Muscle of leg (tissue), 11 donors: ENCODE data around the gene TMEM273. TPM values are rescaled to one million over a fixed set of nuclear protein-coding genes. Genes with fewer than 3 reads are reported as not detected.

ENCODE experiments used
- DNase-seq: peaks from one replicate; pipeline ENCODE4 v3.0.0; 2013
- H3K27ac ChIP-seq: one replicate; pipeline ENCODE4 v1.5.1; 2013; ENCODE audit warnings: mild to moderate bottlenecking, low read length, control low read depth
- H3K27me3 ChIP-seq: one replicate; pipeline ENCODE4 v1.6.1; 2013; ENCODE audit warnings: low read length; ENCODE audit not compliant: control insufficient read depth, insufficient read depth
- H3K36me3 ChIP-seq: one replicate; pipeline ENCODE4 v1.6.1; 2013; ENCODE audit warnings: low read length; ENCODE audit not compliant: control insufficient read depth, insufficient read depth
- H3K4me1 ChIP-seq: one replicate; pipeline ENCODE4 v1.6.1; 2013; ENCODE audit warnings: low read length; ENCODE audit not compliant: control insufficient read depth, insufficient read depth
- H3K4me3 ChIP-seq: one replicate; pipeline ENCODE4 v1.5.1; 2013; ENCODE audit warnings: low read length, control low read depth
- H3K9me3 ChIP-seq: replicated peaks from 2 replicates; pipeline ENCODE4 v1.6.1; 2013; ENCODE audit warnings: low read depth, low read length; ENCODE audit not compliant: control insufficient read depth
- WGBS: methylation state at CpG from one replicate; pipeline ENCODE4 v1.1.5; 2013; ENCODE audit warnings: missing lambda C conversion rate; ENCODE audit not compliant: insufficient coverage; 5-methylcytosine and 5-hydroxymethylcytosine counted together
- polyA plus RNA-seq, 8 donors: library from polyadenylated mRNA; unstranded; fragments of 120-200 nt; gene quantifications; one replicate each; pipeline versions ENCODE4 v1.2.1 to v1.2.3, GENCODE V29; 2013; ENCODE audit warnings: inconsistent platforms in 1 of 8, low replicate concordance in 1 of 8; ENCODE audit not compliant: insufficient read length in 8 of 8, insufficient read depth in 1 of 8
- total RNA-seq: library from RNA; stranded (reverse); fragments of 120-200 nt; gene quantifications from one replicate; pipeline ENCODE4 v1.2.4, GENCODE V29; 2013

TMEM273 gene
- total and polyA plus RNA-seq, 9 donors = 3.9 to 9.5 (median 5.6) TPM

GRCh38 chr10:49118430-49119074 is 69.6 kb downstream of the TMEM273 start:
- peaks cover 2% of the 10 kb centered on the region for H3K36me3 ChIP-seq
- 45% methylated on average over 3 of the region's 6 CpGs for WGBS
- DNase-seq = peak; percentile 67
- H3K4me3 ChIP-seq = no peak overlapping the region
- H3K27me3 ChIP-seq = peaks cover 3% of the 10 kb centered on the region
- no peak overlapping the region for H3K27ac ChIP-seq
- peaks cover 32% of the 10 kb centered on the region for H3K4me1 ChIP-seq
- H3K9me3 ChIP-seq = no peaks in the 10 kb centered on the region

GRCh38 chr10:49117376-49118070 is 70.7 kb downstream of the TMEM273 start:
- peaks cover 42% of the 10 kb centered on the region for H3K4me1 ChIP-seq
- 78% methylated on average over 3 of the region's 4 CpGs for WGBS

GRCh38 chr10:49116509-49117375 is 71.4 kb downstream of the TMEM273 start:
- Histone ChIP-seq H3K4me1 (peaks cover 49% of the 10 kb centered on the region), H3K36me3 (peaks cover 13% of the 10 kb centered on the region), H3K4me3 (no peak overlapping the region), H3K27me3 (peaks cover 3% of the 10 kb centered on the region), H3K9me3 (no peaks in the 10 kb centered on the region), H3K27ac (no peak overlapping the region)
- DNase-seq = no peak
- WGBS = 77% methylated on average over 5 of the region's 5 CpGs

More at GRCh38 chr10:49117376-49118070, 70.7 kb downstream of the TMEM273 start:
- peaks cover 3% of the 10 kb centered on the region for H3K27me3 ChIP-seq
- H3K9me3 ChIP-seq = no peaks in the 10 kb centered on the region
- H3K36me3 ChIP-seq = peaks cover 8% of the 10 kb centered on the region
- no peak for DNase-seq
- H3K27ac ChIP-seq = no peak overlapping the region
- no peak overlapping the region for H3K4me3 ChIP-seq

- 66% methylated on average over 13 of the region's 14 CpGs for WGBS
- no peak for DNase-seq
- peak overlapping the region; percentile 37 for H3K4me3 ChIP-seq
- H3K9me3 ChIP-seq = no peaks in the 10 kb centered on the region
- H3K36me3 ChIP-seq = peaks cover 16% of the 10 kb centered on the region
- peaks cover 3% of the 10 kb centered on the region for H3K27me3 ChIP-seq
- peak overlapping the region; percentile 33 for H3K27ac ChIP-seq
- H3K4me1 ChIP-seq = peaks cover 57% of the 10 kb centered on the region
These were observed 72.2 kb downstream of the TMEM273 start for GRCh38 chr10:49115796-49116508.

- under 1% methylated on average over 90 of the region's 95 CpGs for WGBS
- Histone ChIP-seq H3K4me1 (peaks cover 63% of the 10 kb centered on the region), H3K4me3 (peak within 1 kb of the TSS; percentile 75), H3K9me3 (no peaks in the 10 kb centered on the region), H3K27ac (peak within 1 kb of the TSS; percentile 88), H3K36me3 (peaks cover 16% of the 10 kb centered on the region), H3K27me3 (peaks cover 3% of the 10 kb centered on the region)
- DNase-seq = peak; percentile 85
These were observed 73.0 kb downstream of the TMEM273 start, which contains the start of gene VSTM4 for GRCh38 chr10:49115015-49115795. Gene VSTM4, minus strand, starts transcription at chr10:49115522. Its CDS starts 37 bp downstream, at chr10:49115485.

GRCh38 chr10:49114718-49115014 is 73.5 kb downstream of the TMEM273 start:
- WGBS = 23% methylated on average over 4 of the region's 9 CpGs
- peak overlapping the region; percentile 88 for H3K27ac ChIP-seq
- H3K9me3 ChIP-seq = no peaks in the 10 kb centered on the region
- peak overlapping the region; percentile 75 for H3K4me3 ChIP-seq
- DNase-seq = no peak
- peaks cover 16% of the 10 kb centered on the region for H3K36me3 ChIP-seq
- peaks cover 3% of the 10 kb centered on the region for H3K27me3 ChIP-seq
- peaks cover 65% of the 10 kb centered on the region for H3K4me1 ChIP-seq

- H3K4me3 ChIP-seq = peak overlapping the region; percentile 75
- H3K4me1 ChIP-seq = peaks cover 74% of the 10 kb centered on the region
- peak overlapping the region; percentile 65 for H3K27ac ChIP-seq
These were observed 74.5 kb downstream of the TMEM273 start for GRCh38 chr10:49113741-49114141.

GRCh38 chr10:49112851-49113250 is 75.3 kb downstream of the TMEM273 start:
- Histone ChIP-seq H3K4me3 (peak overlapping the region; percentile 75), H3K9me3 (no peaks in the 10 kb centered on the region), H3K27ac (no peak overlapping the region), H3K27me3 (peaks cover 3% of the 10 kb centered on the region), H3K36me3 (peaks cover 30% of the 10 kb centered on the region), H3K4me1 (peaks cover 79% of the 10 kb centered on the region)
- DNase-seq = no peak
- no CpG with 5 or more reads among the region's 3 CpGs for WGBS

More at GRCh38 chr10:49113741-49114141, 74.5 kb downstream of the TMEM273 start:
- Histone ChIP-seq H3K27me3 (peaks cover 3% of the 10 kb centered on the region), H3K9me3 (no peaks in the 10 kb centered on the region), H3K36me3 (peaks cover 21% of the 10 kb centered on the region)
- no peak for DNase-seq
- WGBS = 70% methylated on average over 2 of the region's 3 CpGs

GRCh38 chr10:49112098-49112497 is 76.1 kb downstream of the TMEM273 start:
- Histone ChIP-seq H3K27ac (peak overlapping the region; percentile 15), H3K27me3 (peaks cover 3% of the 10 kb centered on the region), H3K9me3 (no peaks in the 10 kb centered on the region), H3K36me3 (peaks cover 38% of the 10 kb centered on the region), H3K4me3 (no peak overlapping the region), H3K4me1 (peaks cover 83% of the 10 kb centered on the region)
- WGBS = 45% methylated on average over 2 of the region's 3 CpGs
- no peak for DNase-seq
